HG03175 (cell line): ENCODE measurements around the gene GALNT16.
"Not testable (repeated sequence)": the region's sequence is repeated elsewhere in the genome, so short reads cannot be mapped to it uniquely, and the experiment has no call there.

Experiments
- ATAC-seq: cut with Tn5 transposase; IDR thresholded peaks from one replicate; pipeline ENCODE4 v1.9.1; 2021; ENCODE audit warnings: mild to moderate bottlenecking, moderate library complexity; ENCODE audit not compliant: unreplicated experiment

Gene GALNT16

GRCh38 chr14:69259168-69259526, 811 bp upstream of the GALNT16 start:
- ATAC-seq: no peak

GRCh38 chr14:69260190-69260860, 367 bp downstream of the GALNT16 start:
- no peak for ATAC-seq

GRCh38 chr14:69260861-69261564, 1.1 kb downstream of the GALNT16 start:
- no peak for ATAC-seq

GRCh38 chr14:69261761-69262331, 1.9 kb downstream of the GALNT16 start:
- ATAC-seq: no peak

GRCh38 chr14:69262516-69262915, 2.6 kb downstream of the GALNT16 start:
- no peak for ATAC-seq

GRCh38 chr14:69263364-69263763, 3.4 kb downstream of the GALNT16 start:
- no peak for ATAC-seq

- no peak for ATAC-seq
Measured at GRCh38 chr14:69263771-69264170, 3.8 kb downstream of the GALNT16 start.

GRCh38 chr14:69266572-69267345, 6.8 kb downstream of the GALNT16 start:
- ATAC-seq: no peak

GRCh38 chr14:69267492-69267891, 7.5 kb downstream of the GALNT16 start:
- ATAC-seq: no peak

- ATAC-seq: no peak
Measured at GRCh38 chr14:69268223-69268622, 8.3 kb downstream of the GALNT16 start.

GRCh38 chr14:69268763-69269162, 8.8 kb downstream of the GALNT16 start:
- ATAC-seq: no peak

GRCh38 chr14:69269381-69269780, 9.4 kb downstream of the GALNT16 start:
- no peak for ATAC-seq

GRCh38 chr14:69270097-69270496, 10.1 kb downstream of the GALNT16 start:
- no peak for ATAC-seq

GRCh38 chr14:69270795-69271708, 11.1 kb downstream of the GALNT16 start:
- ATAC-seq: no peak

GRCh38 chr14:69274321-69274720, 14.4 kb downstream of the GALNT16 start:
- ATAC-seq: no peak

- no peak for ATAC-seq
Measured at GRCh38 chr14:69275331-69275730, 15.4 kb downstream of the GALNT16 start.

GRCh38 chr14:69277356-69277755, 17.4 kb downstream of the GALNT16 start:
- ATAC-seq: not testable (repeated sequence)

- ATAC-seq: no peak
Measured at GRCh38 chr14:69280746-69281291, 20.9 kb downstream of the GALNT16 start.

GRCh38 chr14:69281450-69282169, 21.7 kb downstream of the GALNT16 start:
- ATAC-seq: no peak

- no peak for ATAC-seq
Measured at GRCh38 chr14:69282448-69282847, 22.5 kb downstream of the GALNT16 start.
